ENCODE data around the gene DHDDS. TPM values are rescaled to one million over a fixed set of nuclear protein-coding genes. Genes with fewer than 3 reads are reported as not detected.

Gene DHDDS
- total RNA-seq, 2 donors from 2014 or later: 38.6 to 59.4 TPM

GRCh38 chr1:26470878-26471497 is 38.9 kb downstream of the DHDDS start:
- Histone ChIP-seq H3K9me3 (no peaks in the 10 kb centered on the region), H3K27me3 (replicated peaks; ENCODE audit: insufficient read depth) (no peaks in the 10 kb centered on the region), H3K4me1 (ENCODE audit: control insufficient read depth in 1 of 2, low read depth in 2 of 2) (peaks cover 23 to 32% of the 10 kb centered on the region in 2 donors), H3K27ac (no peak overlapping the region), H3K4me3 (peak overlapping the region; percentile 100), H3K36me3 (peaks cover 32% of the 10 kb centered on the region)
- DNase-seq (ENCODE audit: low spot score) (no peak), ATAC-seq (ENCODE audit: insufficient number of reproducible peaks, low FRiP score, low read depth) (no peak)
- no peak for TF ChIP-seq CTCF (IDR thresholded peaks at IDR 0.05)

- no peak for TF ChIP-seq CTCF (IDR thresholded peaks at IDR 0.05)
- Histone ChIP-seq H3K27me3 (replicated peaks; ENCODE audit: insufficient read depth) (no peaks in the 10 kb centered on the region), H3K36me3 (peaks cover 32% of the 10 kb centered on the region), H3K27ac (peak overlapping the region; percentile 98 to 99), H3K4me1 (ENCODE audit: control insufficient read depth in 1 of 2, low read depth in 2 of 2) (peaks cover 23 to 32% of the 10 kb centered on the region in 2 donors), H3K9me3 (no peaks in the 10 kb centered on the region), H3K4me3 (peak overlapping the region; percentile 100)
- DNase-seq (ENCODE audit: low spot score) (peak; percentile 8), ATAC-seq (ENCODE audit: insufficient number of reproducible peaks, low FRiP score, low read depth) (no peak)
Measured at GRCh38 chr1:26471498-26472319, 39.6 kb downstream of the DHDDS start.

- ATAC-seq (ENCODE audit: insufficient number of reproducible peaks, low FRiP score, low read depth): peak; percentile 80
- H3K9me3 ChIP-seq: no peaks in the 10 kb centered on the region
Measured at GRCh38 chr1:26472320-26472900, 40.3 kb downstream of the DHDDS start, which contains the start of gene HMGN2. HMGN2 (plus strand) TSS chr1:26472440; CDS start chr1:26472613, 173 bp downstream.

GRCh38 chr1:26472901-26473845 is 41.1 kb downstream of the DHDDS start:
- DNase-seq (ENCODE audit: low spot score) (peak; percentile 82), ATAC-seq (ENCODE audit: insufficient number of reproducible peaks, low FRiP score, low read depth) (peak; percentile 73)
- TF ChIP-seq CTCF (IDR thresholded peaks at IDR 0.05): no peak
- no peaks in the 10 kb centered on the region for H3K9me3 ChIP-seq
- no peaks in the 10 kb centered on the region for H3K27me3 ChIP-seq (replicated peaks; ENCODE audit: insufficient read depth)
- peak overlapping the region; percentile 98 to 99 for H3K27ac ChIP-seq
- peak overlapping the region; percentile 100 for H3K4me3 ChIP-seq
- H3K4me1 ChIP-seq (ENCODE audit: control insufficient read depth in 1 of 2, low read depth in 2 of 2): peaks cover 23 to 32% of the 10 kb centered on the region in 2 donors
- peaks cover 28% of the 10 kb centered on the region for H3K36me3 ChIP-seq

More at GRCh38 chr1:26472320-26472900, 40.3 kb downstream of the DHDDS start, which contains the start of gene HMGN2:
- Histone ChIP-seq H3K27ac (peak within 1 kb of the TSS; percentile 98 to 99), H3K27me3 (replicated peaks; ENCODE audit: insufficient read depth) (no peaks in the 10 kb centered on the region), H3K4me1 (ENCODE audit: control insufficient read depth in 1 of 2, low read depth in 2 of 2) (peaks cover 23 to 32% of the 10 kb centered on the region in 2 donors), H3K4me3 (peak within 1 kb of the TSS; percentile 100), H3K36me3 (peaks cover 29% of the 10 kb centered on the region)
- DNase-seq (ENCODE audit: low spot score): peak; percentile 51
- no peak for TF ChIP-seq CTCF (IDR thresholded peaks at IDR 0.05)
